Endothelial cell of umbilical vein (primary cell): ENCODE measurements around the gene CTNS. TPM values are rescaled to one million over a fixed set of nuclear protein-coding genes. Genes with fewer than 3 reads are reported as not detected.

Experiments used
- BruUV-seq: library from RNA; stranded (reverse); fragments of 400-500 nt; replicated peaks from 2 replicates; lab custom pipeline; 2021; lab: Mats Ljungman, UMichigan
- CTCF ChIA-PET: fragments of 300-600, 350-600 bp; sonication (Branson Sonifier 250); formaldehyde crosslinking; loops from one replicate; lab custom pipeline; 2021; ENCODE audit warnings: antibody characterized with exemption, inconsistent platforms; lab: Charles Lee
- POLR2A ChIA-PET: fragments of 300-600, 350-600 bp; sonication (Branson Sonifier 250); formaldehyde crosslinking; loops from one replicate; lab custom pipeline; 2021; ENCODE audit warnings: antibody characterized with exemption, inconsistent platforms; lab: Charles Lee
- DNase-seq: peaks from one replicate; pipeline ENCODE4 v3.0.0-alpha.2; 2011; ENCODE audit warnings: low read depth, low spot score
- FAIRE-seq: peaks from 2 replicates; lab custom pipeline; 2011; peaks lifted over from hg19 to GRCh38; lab: Jason Lieb, UNC
- H2AFZ ChIP-seq: 2 replicates; pipeline ENCODE4 v1.6.0; 2012; ENCODE audit warnings: low read depth, low read length, control low read depth, inconsistent platforms
- H3K27ac ChIP-seq: 2 replicates; pipeline ENCODE4 v1.5.1; 2011; ENCODE audit warnings: low read depth, mild to moderate bottlenecking, control low read depth, low read length, moderate library complexity; ENCODE audit not compliant: insufficient read depth
- H3K27me3 ChIP-seq, 2 experiments: 2 replicates each; pipeline versions ENCODE4 v1.6.0 to v1.6.1; 2011; ENCODE audit warnings: low read length in 2 of 2, mixed read lengths in 1 of 2; ENCODE audit not compliant: control insufficient read depth in 2 of 2, insufficient read depth in 2 of 2
- H3K36me3 ChIP-seq, 2 experiments: 2 replicates in 1 of 2; 3 replicates in 1 of 2; pipeline ENCODE4 v1.5.1; 2011; ENCODE audit warnings: low read length in 2 of 2, mild to moderate bottlenecking in 1 of 2, moderate library complexity in 1 of 2; ENCODE audit not compliant: control insufficient read depth in 2 of 2, insufficient read depth in 2 of 2; ENCODE audit errors: extremely low read depth in 1 of 2
- H3K4me1 ChIP-seq: 3 replicates; pipeline ENCODE4 v1.5.1; 2011; ENCODE audit warnings: mild to moderate bottlenecking, low read length; ENCODE audit not compliant: control insufficient read depth, insufficient read depth; ENCODE audit errors: extremely low read depth
- H3K4me2 ChIP-seq: 2 replicates; pipeline ENCODE4 v1.6.1; 2011; ENCODE audit warnings: low read length, control low read depth, mixed read lengths; ENCODE audit not compliant: insufficient read depth
- H3K4me3 ChIP-seq, 3 experiments: fragments of 200-600 bp in 1 of 3; sonication (generic), shearing (Covaris generic) in 1 of 3; replicated peaks in 1 of 3; 2 replicates each; pipeline ENCODE4 v1.5.1; 2011 to 2016; ENCODE audit warnings: control low read depth in 3 of 3, low read length in 3 of 3, mild to moderate bottlenecking in 2 of 3, inconsistent platforms in 1 of 3, low read depth in 1 of 3, moderate library complexity in 1 of 3; ENCODE audit not compliant: insufficient read depth in 1 of 3
- H3K79me2 ChIP-seq: 2 replicates; pipeline ENCODE4 v1.6.0; 2012; ENCODE audit warnings: low read length, inconsistent platforms; ENCODE audit not compliant: control insufficient read depth, insufficient read depth
- H3K9ac ChIP-seq: replicated peaks from 2 replicates; pipeline ENCODE3; 2011; ENCODE audit warnings: low read length, control low read depth; ENCODE audit not compliant: insufficient read depth; ENCODE audit errors: extremely low read depth
- H3K9me1 ChIP-seq: replicated peaks from 3 replicates; pipeline ENCODE4 v1.6.0; 2011; ENCODE audit warnings: mild to moderate bottlenecking, low read length; ENCODE audit not compliant: control insufficient read depth, insufficient read depth; ENCODE audit errors: extremely low read depth
- H3K9me3 ChIP-seq: replicated peaks from 2 replicates; pipeline ENCODE4 v1.5.1; 2012; ENCODE audit warnings: low read length, inconsistent platforms; ENCODE audit not compliant: control insufficient read depth, insufficient read depth
- H4K20me1 ChIP-seq: replicated peaks from 2 replicates; pipeline ENCODE3; 2011; ENCODE audit warnings: mild to moderate bottlenecking, low read length; ENCODE audit not compliant: control insufficient read depth, insufficient read depth; ENCODE audit errors: extremely low read depth
- EZH2 ChIP-seq: IDR thresholded peaks from 2 replicates; pipeline ENCODE4 v1.6.1; 2012; ENCODE audit warnings: borderline replicate concordance, low read depth, mild to moderate bottlenecking, moderate library complexity, low read length, inconsistent platforms; ENCODE audit not compliant: severe bottlenecking
- FOS ChIP-seq: IDR thresholded peaks from 2 replicates; pipeline ENCODE4 v1.6.1; 2011; ENCODE audit warnings: mild to moderate bottlenecking, low read length, moderate library complexity, borderline replicate concordance; ENCODE audit not compliant: insufficient read depth
- GATA2 ChIP-seq: IDR thresholded peaks from 2 replicates; pipeline ENCODE4 v1.7.0; 2011; ENCODE audit warnings: low read depth, mild to moderate bottlenecking, moderate library complexity, mixed read lengths, low read length; ENCODE audit not compliant: insufficient read length, insufficient read depth
- MAX ChIP-seq: IDR thresholded peaks from 2 replicates; pipeline ENCODE4 v1.6.1; 2011; ENCODE audit not compliant: insufficient read depth, insufficient read length
- MYC ChIP-seq: IDR thresholded peaks from one replicate; pipeline ENCODE4 v1.6.1; 2011; ENCODE audit warnings: mild to moderate bottlenecking, low read depth, low read length
- POLR2A ChIP-seq: IDR thresholded peaks from 2 replicates; pipeline ENCODE4 v1.6.1; 2012; ENCODE audit warnings: low read depth, mild to moderate bottlenecking, control low read depth, low read length
- dilution Hi-C: fragments of 300-500 bp; cut with MboI; formaldehyde crosslinking; loops from one replicate; pipeline ENCODE4 v1.15.0; 2019; ENCODE audit warnings: low sequenced_read_pairs; ENCODE audit not compliant: extremely low pct_ligation_motif_present
- intact Hi-C: fragments of 100-400 bp; cut with micrococcal nuclease; formaldehyde crosslinking; loops from one replicate; pipeline ENCODE4 v1.10.0; 2022
- polyA plus RNA-seq, 4 experiments: library from polyadenylated mRNA; depleted of rRNA in 3 of 4; stranded (reverse) in 3 of 4; unstranded in 1 of 4; fragments of >200 nt; gene quantifications; 2 replicates each; pipeline versions ENCODE4 v1.2.1 to v1.2.3, GENCODE V29; 2011 to 2012; ENCODE audit warnings: missing spikeins in 1 of 4
- total RNA-seq: library from RNA; stranded (reverse); gene quantifications from 2 replicates; pipeline ENCODE4 v1.2.3, GENCODE V29; 2021
- TF ChIP-seq, protein P1 (sequence below), 2 donors: IDR thresholded peaks; 1 replicate in 1 of 2; 2 replicates in 1 of 2; pipeline ENCODE4 v1.5.1; 2011; ENCODE audit warnings: low read length in 2 of 2, mild to moderate bottlenecking in 2 of 2, moderate library complexity in 2 of 2, control low read depth in 1 of 2, inconsistent platforms in 1 of 2, low read depth in 1 of 2; ENCODE audit not compliant: insufficient read depth in 1 of 2; ENCODE audit errors: extremely low read depth in 1 of 2

Gene CTNS
- total and polyA plus RNA-seq, 2 donors (not counting 3 experiments of a cell fraction or from before 2014, with no cell fraction given): 17.9 to 25.9 TPM

GRCh38 chr17:3657874-3658783 is 21.6 kb downstream of the CTNS start:
- Histone ChIP-seq H3K9me3 (no peaks in the 10 kb centered on the region), H3K79me2 (no peaks in the 10 kb centered on the region), H3K4me1 (peaks cover 6% of the 10 kb centered on the region), H3K27ac (no peak overlapping the region), H4K20me1 (no peaks in the 10 kb centered on the region), H3K9me1 (no peaks in the 10 kb centered on the region), H2AFZ (no peak overlapping the region), H3K36me3 (peaks cover 0 to 6% of the 10 kb centered on the region in 2 experiments), H3K27me3 (no peaks in the 10 kb centered on the region), H3K4me2 (no peak overlapping the region), H3K9ac (no peak overlapping the region), H3K4me3 (no peak overlapping the region)
- no peak for FAIRE-seq
- TF ChIP-seq, protein P1, sequence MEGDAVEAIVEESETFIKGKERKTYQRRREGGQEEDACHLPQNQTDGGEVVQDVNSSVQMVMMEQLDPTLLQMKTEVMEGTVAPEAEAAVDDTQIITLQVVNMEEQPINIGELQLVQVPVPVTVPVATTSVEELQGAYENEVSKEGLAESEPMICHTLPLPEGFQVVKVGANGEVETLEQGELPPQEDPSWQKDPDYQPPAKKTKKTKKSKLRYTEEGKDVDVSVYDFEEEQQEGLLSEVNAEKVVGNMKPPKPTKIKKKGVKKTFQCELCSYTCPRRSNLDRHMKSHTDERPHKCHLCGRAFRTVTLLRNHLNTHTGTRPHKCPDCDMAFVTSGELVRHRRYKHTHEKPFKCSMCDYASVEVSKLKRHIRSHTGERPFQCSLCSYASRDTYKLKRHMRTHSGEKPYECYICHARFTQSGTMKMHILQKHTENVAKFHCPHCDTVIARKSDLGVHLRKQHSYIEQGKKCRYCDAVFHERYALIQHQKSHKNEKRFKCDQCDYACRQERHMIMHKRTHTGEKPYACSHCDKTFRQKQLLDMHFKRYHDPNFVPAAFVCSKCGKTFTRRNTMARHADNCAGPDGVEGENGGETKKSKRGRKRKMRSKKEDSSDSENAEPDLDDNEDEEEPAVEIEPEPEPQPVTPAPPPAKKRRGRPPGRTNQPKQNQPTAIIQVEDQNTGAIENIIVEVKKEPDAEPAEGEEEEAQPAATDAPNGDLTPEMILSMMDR (IDR thresholded peaks at IDR 0.05; ENCODE audit: extremely low read depth in 1 of 2, insufficient read depth in 1 of 2, low read depth in 1 of 2, low read length in 2 of 2): no peak
- TF ChIP-seq FOS (no peak), MAX (no peak), GATA2 (no peak), EZH2 (no peak), POLR2A (no peak), MYC (no peak)
- ChIA-PET POLR2A (interaction anchor here (4.2 kb wide), 1 partner anchor 10 kb away, joined by 17 read pairs; the partner anchor contains the start of genes EMC6 and TAX1BP3), CTCF (interaction anchor here (1.2 kb wide), 1 partner anchor 55 kb away, joined by 3 read pairs; no protein-coding TSS in a partner anchor)
- intact Hi-C loops (no loop called here), dilution Hi-C loops (no loop called here)
- DNase-seq: no peak
- BruUV-seq: no TSS peak
